Esophagus squamous epithelium (tissue), 4 donors: Measurements from ENCODE around the gene GABBR2.

Source experiments
- CTCF ChIP-seq, 6 experiments: fragments of 450-650 bp in 4 of 6; fragments of 200-600 bp in 2 of 6; sonication (generic) in 2 of 6; IDR thresholded peaks; one replicate each; pipeline ENCODE4 v1.5.1; 2016 to 2019; ENCODE audit warnings: antibody characterized with exemption in 6 of 6, mild to moderate bottlenecking in 4 of 6, moderate library complexity in 4 of 6
- POLR2A ChIP-seq, 4 donors: fragments of 450-650 bp; IDR thresholded peaks; one replicate each; pipeline ENCODE4 v1.6.1; 2017; ENCODE audit warnings: antibody characterized with exemption in 4 of 4, mild to moderate bottlenecking in 4 of 4, moderate library complexity in 3 of 4

GRCh38 chr9:98295824-98296223, 412.9 kb downstream of the GABBR2 start:
- TF ChIP-seq CTCF (IDR thresholded peaks at IDR 0.05) (no peak), POLR2A (IDR thresholded peaks at IDR 0.05) (no peak)
